HepG2 (cell line): ENCODE data around the gene IGDCC3. TPM values are rescaled to one million over a fixed set of nuclear protein-coding genes. Genes with fewer than 3 reads are reported as not detected.

Source experiments
- AGO1 ChIP-seq: fragments of 200-400 bp; formaldehyde crosslinking; IDR thresholded peaks from 2 replicates; pipeline ENCODE4 v1.6.1; 2017; ENCODE audit warnings: mild to moderate bottlenecking, low read depth, low read length, moderate library complexity; ENCODE audit not compliant: poor library complexity, severe bottlenecking
- ARID2 ChIP-seq: sonication (generic); formaldehyde crosslinking; IDR thresholded peaks from 2 replicates; pipeline ENCODE4 v1.8.1; 2022; ENCODE audit warnings: mild to moderate bottlenecking, missing genetic modification reagents, borderline replicate concordance
- BCLAF1 ChIP-seq: fragments of 450-650 bp; IDR thresholded peaks from 2 replicates; pipeline ENCODE4 v1.6.1; 2017; ENCODE audit warnings: mild to moderate bottlenecking
- BRCA1 ChIP-seq: sonication (generic); formaldehyde crosslinking; IDR thresholded peaks from 2 replicates; pipeline ENCODE4 v1.4.0; 2020; ENCODE audit warnings: missing genetic modification reagents
- HINFP ChIP-seq: sonication (generic); formaldehyde crosslinking; IDR thresholded peaks from 2 replicates; pipeline ENCODE4 v1.4.0; 2020; ENCODE audit warnings: low read depth, mild to moderate bottlenecking, missing genetic modification reagents
- KLF11 ChIP-seq: IDR thresholded peaks from 2 replicates; pipeline ENCODE4 v1.6.1; 2016; ENCODE audit warnings: missing compliant biosample characterization
- MAZ ChIP-seq, 2 experiments: sonication (generic) in 1 of 2; formaldehyde crosslinking in 1 of 2; IDR thresholded peaks; 2 replicates each; pipeline versions ENCODE4 v1.5.0 to v1.6.1; 2012 to 2020; ENCODE audit warnings: low read depth in 2 of 2, mild to moderate bottlenecking in 2 of 2, borderline replicate concordance in 1 of 2, improper control_type of control experiment in 1 of 2, low read length in 1 of 2, missing genetic modification reagents in 1 of 2, moderate library complexity in 1 of 2
- MBNL3 ChIP-seq: fragments of 250-450 bp; sonication (Bioruptor Pico); conservative IDR thresholded peaks from 2 replicates; pipeline ENCODE4 v1.8.0; 2022; ENCODE audit warnings: mild to moderate bottlenecking, inconsistent platforms
- MTA3 ChIP-seq: sonication (generic); formaldehyde crosslinking; IDR thresholded peaks from 2 replicates; pipeline ENCODE4 v1.4.0; 2020; ENCODE audit warnings: missing genetic modification reagents
- NFYB ChIP-seq: sonication (generic); formaldehyde crosslinking; IDR thresholded peaks from 2 replicates; pipeline ENCODE4 v1.4.0; 2020; ENCODE audit warnings: missing genetic modification reagents
- NR2F2 ChIP-seq: IDR thresholded peaks from 2 replicates; pipeline ENCODE4 v1.6.1; 2012; ENCODE audit warnings: low read depth, inconsistent platforms, borderline replicate concordance
- POLR2AphosphoS2 ChIP-seq: IDR thresholded peaks from 2 replicates; pipeline ENCODE4 v1.6.1; 2011; ENCODE audit warnings: low read depth, low read length, improper control_type of control experiment
- RAD51 ChIP-seq: fragments of 450-650 bp; IDR thresholded peaks from 2 replicates; pipeline ENCODE4 v1.6.1; 2016; ENCODE audit warnings: borderline replicate concordance
- SMC3 ChIP-seq: IDR thresholded peaks from 2 replicates; pipeline ENCODE4 v1.6.1; 2011; ENCODE audit warnings: low read length, improper control_type of control experiment
- STAT5B ChIP-seq: sonication (generic); formaldehyde crosslinking; IDR thresholded peaks from 2 replicates; pipeline ENCODE4 v1.4.0; 2020; ENCODE audit warnings: missing genetic modification reagents
- TBX3 ChIP-seq: fragments of 450-650 bp; IDR thresholded peaks from 2 replicates; pipeline ENCODE4 v1.6.1; 2017; ENCODE audit warnings: antibody characterized with exemption, mild to moderate bottlenecking, inconsistent platforms, borderline replicate concordance
- ZBTB39 ChIP-seq: sonication (generic); formaldehyde crosslinking; IDR thresholded peaks from 2 replicates; pipeline ENCODE4 v1.5.0; 2020; ENCODE audit warnings: missing genetic modification reagents
- ZNF230 ChIP-seq: sonication (generic); formaldehyde crosslinking; IDR thresholded peaks from 2 replicates; pipeline ENCODE4 v1.4.0; 2020; ENCODE audit warnings: mild to moderate bottlenecking, missing genetic modification reagents
- ZNF274 ChIP-seq: sonication (generic); formaldehyde crosslinking; IDR thresholded peaks from 2 replicates; pipeline ENCODE4 v1.5.1; 2020; ENCODE audit warnings: mild to moderate bottlenecking, missing genetic modification reagents
- ZNF354B ChIP-seq: sonication (generic); formaldehyde crosslinking; IDR thresholded peaks from 2 replicates; pipeline ENCODE4 v1.8.0; 2022; ENCODE audit warnings: mild to moderate bottlenecking, missing genetic modification reagents
- ZNF44 ChIP-seq: sonication (generic); formaldehyde crosslinking; IDR thresholded peaks from 2 replicates; pipeline ENCODE4 v1.5.1; 2020; ENCODE audit warnings: mild to moderate bottlenecking, missing genetic modification reagents
- ZNF496 ChIP-seq: sonication (generic); formaldehyde crosslinking; IDR thresholded peaks from 2 replicates; pipeline ENCODE4 v1.8.1; 2023; ENCODE audit warnings: mild to moderate bottlenecking, moderate library complexity, missing genetic modification reagents; ENCODE audit not compliant: insufficient replicate concordance
- ZNF724P ChIP-seq: sonication (generic); formaldehyde crosslinking; IDR thresholded peaks from 2 replicates; pipeline ENCODE4 v1.8.0; 2022; ENCODE audit warnings: missing genetic modification reagents, borderline replicate concordance
- ZNF781 ChIP-seq: sonication (generic); formaldehyde crosslinking; IDR thresholded peaks from 2 replicates; pipeline ENCODE4 v1.5.1; 2020; ENCODE audit warnings: borderline replicate concordance, mild to moderate bottlenecking, missing genetic modification reagents; ENCODE audit errors: not compliant biosample characterization
- polyA plus RNA-seq, 8 experiments: library from polyadenylated mRNA; depleted of rRNA in 3 of 8; stranded (reverse) in 7 of 8; unstranded in 1 of 8; fragments of >200 nt; fragmentation: Illumina TruSeq in 4 of 8; extraction: Trizol in 4 of 8; gene quantifications; 2 replicates each; pipeline versions ENCODE4 v1.2.1 to v1.2.3, GENCODE V29; 2011 to 2016; ENCODE audit warnings: low read depth in 4 of 8, missing spikeins in 1 of 8, mixed read lengths in 1 of 8; ENCODE audit not compliant: insufficient read depth in 1 of 8
- total RNA-seq, 5 experiments: library from RNA; depleted of rRNA; stranded (reverse); fragments of >200 nt; fragmentation: Illumina TruSeq; extraction: Trizol; gene quantifications; 2 replicates each; pipeline ENCODE4 v1.2.3, GENCODE V29; 2016; ENCODE audit warnings: low read depth in 1 of 5

Gene IGDCC3
- total and polyA plus RNA-seq, 2 of the 13 experiments (the other 11 are each of a cell fraction or from before 2014, with no cell fraction given) = 30.1 to 51.8 TPM

GRCh38 chr15:65377105-65377975, 462 bp downstream of the IGDCC3 start (continued):
- TF ChIP-seq ZNF354B (no peak), MTA3 (CRISPR knock-in tag) (no peak), ZNF230 (0 out of 2 replicates have a peak, but pooled peaks have one; percentile 29), BRCA1 (CRISPR knock-in tag) (no peak), RAD51 (no peak), BCLAF1 (no peak), NFYB (CRISPR knock-in tag) (no peak), POLR2AphosphoS2 (no peak), AGO1 (no peak), ZNF724P (CRISPR knock-in tag) (no peak), STAT5B (CRISPR knock-in tag) (no peak), MBNL3 (CRISPR knock-in tag) (no peak), ZNF781 (CRISPR knock-in tag) (no peak), TBX3 (no peak), MAZ (IDR thresholded peaks at IDR 0.05; ENCODE audit: borderline replicate concordance, low read depth, low read length) (no peak), MAZ (CRISPR knock-in tag; IDR thresholded peaks at IDR 0.05; ENCODE audit: low read depth) (peak; percentile 61; the same call in 1 of the 2 replicates), KLF11 (CRISPR knock-in tag) (no peak), ZNF274 (peak; percentile 65; the same call in 1 of the 2 replicates), NR2F2 (no peak), ZNF496 (CRISPR knock-in tag) (no peak), ARID2 (CRISPR knock-in tag) (no peak), HINFP (CRISPR knock-in tag) (peak; percentile 84), SMC3 (no peak), ZBTB39 (CRISPR knock-in tag) (0 out of 2 replicates have a peak, but pooled peaks have one; percentile 58), ZNF44 (CRISPR knock-in tag) (no peak)
